Left colon (tissue), 2 donors: ENCODE data around the gene ZNF605. TPM values are rescaled to one million over a fixed set of nuclear protein-coding genes. Genes with fewer than 3 reads are reported as not detected.
"Not testable (repeated sequence)": the region's sequence is repeated elsewhere in the genome, so short reads cannot be mapped to it uniquely, and the experiment has no call there.

Source experiments
- ATAC-seq: fragments of 200-7000 bp; cut with Tn5 transposase; one replicate; pipeline ENCODE4 v1.9.1; 2020; ENCODE audit warnings: mild to moderate bottlenecking, moderate library complexity
- DNase-seq, 2 donors: peaks; one replicate each; pipeline ENCODE4 v3.0.0-alpha.2; 2020
- intact Hi-C, 2 donors: fragments of 100-400 bp; cut with DNase I in 1 of 2; cut with micrococcal nuclease in 1 of 2; formaldehyde crosslinking; loops; one replicate each; pipeline versions ENCODE4 v1.11.2 to v1.14.0; 2022; cut with DNase I, micrococcal nuclease
- long read RNA-seq: library from polyadenylated mRNA; unstranded; transcript quantifications from one replicate; pipeline ENCODE4 v2.0.0, GENCODE V29; 2021
- total RNA-seq, 2 donors: library from RNA; stranded (reverse); fragmentation: NEBNext Ultra II Directional; extraction: Animal tissue kit (Norgen Biotek cat#: 25700); gene quantifications; one replicate each; pipeline ENCODE4 v1.2.1, GENCODE V29; 2021
- donor health status: DM: no; HTN: no; CAD: no.
- donor health status: DM: yes; HTN: yes; CAD: no.

ZNF605 gene
- 10 to 100 TPM in 1 of 2 donors, 1 to 10 TPM in 1; 8.6 to 10.8 TPM for total RNA-seq
- long read RNA-seq, full-length matches to known transcripts: 5 of 9 reads
- long read RNA-seq, partial matches to known transcripts: 0 of 9 reads
- long read RNA-seq, other reads (novel, unspliced or antisense): 4 of 9 reads

- intact Hi-C loops: no loop called here
- ATAC-seq: peak; percentile 97
These were observed at the start of gene ZNF605 for GRCh38 chr12:132956011-132956788. Gene ZNF605 (minus strand): TSS chr12:132956306. CDS start chr12:132945635, 10,671 bp downstream.

DNA sequence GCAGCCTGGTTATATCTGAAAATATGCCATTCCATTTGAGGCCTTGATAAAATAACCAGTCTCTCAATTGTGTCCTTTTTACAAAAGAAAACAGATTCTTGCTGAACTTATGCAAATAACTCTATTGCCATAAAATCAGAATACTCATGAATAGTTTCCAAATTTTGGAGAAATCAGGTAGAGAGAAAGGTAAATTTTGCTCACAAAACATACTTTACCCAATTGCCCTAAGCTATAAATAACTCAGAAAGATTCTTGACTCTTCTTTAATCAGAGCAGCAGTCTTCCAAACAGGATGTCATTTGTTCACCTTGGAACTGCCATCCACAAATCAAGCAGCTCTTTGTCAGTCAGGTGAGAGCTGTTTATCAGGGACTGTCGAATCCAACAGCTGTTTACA is 42.6 kb upstream of the ZNF605 start:
- ATAC-seq (no peak), DNase-seq (no peak)
- intact Hi-C loops: no loop called here

More at GRCh38 chr12:132956011-132956788, at the start of gene ZNF605:
- DNase-seq: peak; percentile 85 to 92

- ATAC-seq (peak; percentile 21), DNase-seq (no peak)
- intact Hi-C loops: no loop called here
These were observed 30.7 kb upstream of the ZNF605 start for GRCh38 chr12:132986885-132987225.

- intact Hi-C loops: no loop called here
- ATAC-seq: peak; percentile 100
- DNase-seq: peak; percentile 92
These were observed 30.1 kb upstream of the ZNF605 start, which contains the start of gene ZNF26 for GRCh38 chr12:132986001-132986884. Gene ZNF26 (plus strand): TSS chr12:132986367. CDS start chr12:132986841, 474 bp downstream.

DNA sequence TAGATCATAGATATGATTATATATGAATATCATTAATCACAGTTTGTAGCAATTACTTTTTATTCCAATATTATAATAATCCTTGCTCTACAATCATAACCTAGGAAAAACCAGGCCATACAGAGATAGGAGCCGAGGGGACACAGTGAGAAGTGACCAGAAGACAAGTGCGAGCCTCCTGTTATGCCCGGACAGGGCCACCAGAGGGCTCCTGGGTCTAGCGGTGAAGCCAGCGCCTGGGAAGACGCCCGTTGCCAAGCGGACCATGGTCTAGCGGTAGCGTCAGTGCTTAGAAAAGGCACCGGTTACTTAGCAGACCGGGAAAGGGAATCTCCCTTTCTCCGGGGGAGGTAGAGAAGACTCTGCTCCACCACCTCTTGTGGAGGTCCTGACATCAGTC is 20.8 kb upstream of the ZNF605 start:
- ATAC-seq, intact Hi-C loops: not testable (repeated sequence)
- DNase-seq: peak in 1 of 2 donors; percentile 16

- ATAC-seq (no peak), DNase-seq (no peak)
- intact Hi-C loops: no loop called here
These were observed 16.3 kb upstream of the ZNF605 start for GRCh38 chr12:132972374-132972773.

- no peak for ATAC-seq
- intact Hi-C loops: no loop called here
- DNase-seq: no peak
These were observed 11.6 kb upstream of the ZNF605 start for GRCh38 chr12:132967736-132968135.

DNA sequence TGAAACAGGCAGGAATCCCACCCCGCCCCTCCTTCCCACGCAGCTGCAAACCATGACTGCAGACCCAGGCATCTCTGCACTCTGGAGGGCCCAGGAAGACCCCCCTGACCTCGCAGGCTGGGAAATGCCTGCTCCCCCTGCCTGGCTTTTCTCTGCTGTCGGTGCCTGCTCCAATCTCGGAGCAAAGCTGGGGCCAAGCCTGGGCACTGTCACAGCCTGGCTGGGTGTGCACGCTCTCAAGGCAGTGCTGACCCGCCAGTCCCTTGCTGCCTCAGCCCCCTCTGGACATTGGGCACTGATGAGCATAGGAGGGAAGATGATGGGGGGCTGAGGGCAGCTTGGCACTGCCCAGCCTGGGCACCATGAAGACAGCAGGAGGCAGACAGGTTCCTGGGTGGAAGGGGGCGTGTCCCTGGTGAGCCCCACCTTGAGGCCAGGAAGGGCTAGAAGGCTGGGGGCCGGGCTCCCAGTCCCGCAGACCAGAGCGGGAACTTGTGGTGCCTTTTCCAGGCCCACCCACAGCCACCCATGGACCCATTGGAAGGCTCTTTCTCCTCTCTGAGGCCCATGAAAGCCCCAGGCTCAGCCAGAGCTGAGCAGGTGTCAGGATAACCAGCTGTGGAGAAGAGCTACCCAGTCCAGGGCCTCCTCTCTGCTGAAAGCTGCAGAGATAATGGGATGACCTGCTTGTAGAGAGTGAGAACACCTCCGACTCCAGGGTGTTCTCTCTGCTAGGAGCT is 10.7 kb upstream of the ZNF605 start:
- intact Hi-C loops: no loop called here
- ATAC-seq: no peak
- no peak for DNase-seq

DNA sequence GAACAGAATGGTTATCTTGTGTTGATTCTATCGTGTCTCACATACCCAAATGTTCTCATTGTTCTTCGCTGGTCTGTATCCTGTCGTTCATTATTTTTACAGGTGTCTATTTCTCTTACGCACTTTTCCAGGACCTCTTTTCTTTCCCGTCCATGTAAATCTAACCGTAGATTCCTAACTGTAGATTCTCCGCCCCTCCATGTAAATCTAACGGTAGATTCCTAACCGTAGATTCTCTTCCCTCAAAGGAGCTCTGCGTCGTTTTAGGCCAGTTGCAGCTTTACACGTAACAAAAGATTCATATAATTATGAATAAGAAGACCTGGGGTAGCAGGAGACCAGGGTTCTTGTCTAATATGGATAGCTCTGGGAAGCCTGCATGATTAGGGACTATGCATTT is 9.7 kb upstream of the ZNF605 start:
- DNase-seq: no peak
- ATAC-seq: no peak
- intact Hi-C loops: no loop called here

GRCh38 chr12:132963947-132964346 is 7.8 kb upstream of the ZNF605 start:
- DNase-seq, ATAC-seq, intact Hi-C loops: not testable (repeated sequence)

- ATAC-seq, DNase-seq, intact Hi-C loops: not testable (repeated sequence)
These were observed 5.7 kb upstream of the ZNF605 start for GRCh38 chr12:132961790-132962189.

- DNase-seq (peak in 1 of 2 donors; percentile 13), ATAC-seq (peak; percentile 35)
- intact Hi-C loops: no loop called here
These were observed 754 bp downstream of the ZNF605 start for GRCh38 chr12:132955094-132956010.

DNA sequence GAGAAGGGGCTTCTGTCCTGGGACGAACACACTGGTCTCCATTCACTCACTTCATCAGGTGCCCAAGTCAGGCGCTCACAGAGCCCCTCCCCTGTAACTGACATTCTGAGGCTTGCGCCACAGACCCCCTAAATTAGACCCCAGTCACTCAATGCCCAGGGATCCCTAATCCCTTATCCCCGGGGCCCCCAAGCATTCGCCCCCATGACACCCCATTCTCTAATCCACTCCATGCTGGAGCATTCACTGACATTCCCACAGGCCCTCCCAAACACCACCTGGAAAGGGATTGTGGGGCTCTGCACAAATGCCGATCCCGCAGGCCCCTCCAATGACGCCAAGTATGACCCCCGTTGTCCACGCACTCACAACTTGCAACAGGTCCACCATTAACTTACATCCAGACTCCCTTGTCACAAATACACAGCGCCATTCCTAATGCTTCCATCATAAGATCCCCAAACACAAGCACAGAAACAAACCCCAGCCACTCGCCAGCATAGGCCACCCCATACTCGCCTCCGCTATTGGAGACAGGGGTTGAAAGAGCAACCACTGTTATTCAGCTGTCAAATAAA is 1.5 kb downstream of the ZNF605 start:
- DNase-seq (no peak), ATAC-seq (no peak)
- intact Hi-C loops: no loop called here

DNA sequence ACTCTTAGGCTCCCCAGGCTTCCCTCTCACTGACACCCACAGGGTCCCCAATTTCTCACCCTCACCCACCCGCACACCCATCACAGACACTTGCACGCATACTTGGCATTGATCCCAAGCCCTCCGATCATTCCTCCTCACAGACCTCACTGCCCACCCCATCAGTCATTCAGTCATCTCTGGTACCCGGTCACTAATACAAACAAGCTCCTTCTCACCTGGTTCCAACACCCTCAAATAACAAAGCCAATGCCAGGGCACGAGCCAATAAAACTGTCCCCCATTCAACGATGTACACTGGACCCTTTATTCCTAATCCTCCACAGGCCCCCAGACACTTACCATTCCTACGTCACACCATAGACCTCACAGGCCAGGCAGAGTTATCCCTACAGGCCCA is 2.3 kb downstream of the ZNF605 start:
- DNase-seq: no peak
- intact Hi-C loops: no loop called here

DNA sequence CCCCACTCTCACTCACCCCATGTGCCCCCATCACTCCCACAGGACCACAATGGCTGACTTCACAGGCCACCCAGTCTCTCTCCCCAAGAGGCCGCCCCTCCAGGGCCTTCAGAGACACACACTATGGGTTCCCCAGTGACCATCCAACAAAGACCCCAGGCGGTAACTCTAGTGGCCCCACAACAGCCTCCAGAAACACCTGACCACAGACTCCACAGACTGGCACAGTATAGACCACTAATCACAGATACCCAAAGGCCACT is 3.0 kb downstream of the ZNF605 start:
- intact Hi-C loops: no loop called here
- ATAC-seq (no peak), DNase-seq (no peak)

More for the DNA sequence above, 2.3 kb downstream of the ZNF605 start:
- no peak for ATAC-seq

- intact Hi-C loops: no loop called here
- DNase-seq (no peak), ATAC-seq (no peak)
These were observed 3.5 kb downstream of the ZNF605 start for GRCh38 chr12:132952371-132953162.

DNA sequence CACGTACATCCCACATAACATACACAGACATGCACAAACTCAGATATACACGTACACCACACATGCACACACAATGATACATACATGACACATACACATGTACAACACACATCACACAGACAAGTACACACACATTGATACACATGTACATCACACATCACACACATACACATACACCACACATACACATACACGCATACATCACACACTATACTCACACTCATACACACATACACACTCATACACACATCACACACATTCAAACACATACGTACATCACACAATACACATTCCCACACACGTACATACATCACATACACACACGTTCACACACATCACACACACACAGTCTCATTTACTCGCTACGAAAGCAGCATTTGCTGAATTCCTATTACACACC is 4.5 kb downstream of the ZNF605 start:
- intact Hi-C loops: no loop called here
- ATAC-seq: no peak
- no peak for DNase-seq
